WTC11 (cell line): ENCODE data around the gene GJA3. TPM values are rescaled to one million over a fixed set of nuclear protein-coding genes. Genes with fewer than 3 reads are reported as not detected.

ENCODE experiments used
- ATAC-seq: fragments of 200-7000 bp; cut with Tn5 transposase; 2 replicates; pipeline ENCODE4 v1.10.0; 2021; ENCODE audit warnings: mild to moderate bottlenecking, moderate library complexity
- CTCF ChIA-PET: fragments of 300-600 bp; sonication (Branson Sonifier 250); formaldehyde crosslinking; loops from one replicate; lab custom pipeline; 2021; ENCODE audit warnings: antibody characterized with exemption; lab: Charles Lee
- POLR2A ChIA-PET: fragments of 350-600 bp; sonication (Branson Sonifier 250); formaldehyde crosslinking; loops from one replicate; lab custom pipeline; 2021; ENCODE audit warnings: antibody characterized with exemption; lab: Charles Lee
- DNase-seq: peaks from one replicate; pipeline ENCODE4 v3.0.0; 2021; ENCODE audit warnings: low spot score
- H3K27ac Mint-ChIP-seq: 2 replicates; pipeline ENCODE4 v1.8.0; 2021; ENCODE audit warnings: mixed read lengths
- H3K27me3 Mint-ChIP-seq: 2 replicates; pipeline ENCODE4 v1.8.0; 2021; ENCODE audit warnings: low read depth, mild to moderate bottlenecking, moderate library complexity, mixed read lengths
- H3K36me3 Mint-ChIP-seq: 2 replicates; pipeline ENCODE4 v1.8.0; 2021; ENCODE audit warnings: mixed read lengths
- H3K4me1 Mint-ChIP-seq: 2 replicates; pipeline ENCODE4 v1.8.0; 2022; ENCODE audit warnings: mixed read lengths
- H3K4me3 Mint-ChIP-seq: 2 replicates; pipeline ENCODE4 v1.8.0; 2021; ENCODE audit warnings: mild to moderate bottlenecking, moderate library complexity, mixed read lengths
- H3K9me3 Mint-ChIP-seq: 2 replicates; pipeline ENCODE4 v1.8.0; 2021; ENCODE audit warnings: mixed read lengths
- CBFB ChIP-seq: sonication (generic); formaldehyde crosslinking; IDR thresholded peaks from 2 replicates; pipeline ENCODE4 v1.8.1; 2022; ENCODE audit warnings: mild to moderate bottlenecking, low read depth, missing genetic modification reagents
- CREB1 ChIP-seq: sonication (generic); formaldehyde crosslinking; IDR thresholded peaks from 2 replicates; pipeline ENCODE4 v1.8.0; 2023; ENCODE audit warnings: mild to moderate bottlenecking, missing genetic modification reagents
- FOXK1 ChIP-seq: sonication (generic); formaldehyde crosslinking; IDR thresholded peaks from 2 replicates; pipeline ENCODE4 v1.8.0; 2022; ENCODE audit warnings: mild to moderate bottlenecking, moderate library complexity, missing genetic modification reagents
- GRHL2 ChIP-seq: fragments of 250-450 bp; sonication (Bioruptor Pico); IDR thresholded peaks from 2 replicates; pipeline ENCODE4 v1.8.0; 2022; ENCODE audit warnings: mild to moderate bottlenecking, moderate library complexity; ENCODE audit not compliant: insufficient replicate concordance, severe bottlenecking
- JUN ChIP-seq: sonication (generic); formaldehyde crosslinking; IDR thresholded peaks from 2 replicates; pipeline ENCODE4 v1.8.0; 2023; ENCODE audit warnings: mild to moderate bottlenecking, missing genetic modification reagents
- RELA ChIP-seq: sonication (generic); formaldehyde crosslinking; IDR thresholded peaks from 2 replicates; pipeline ENCODE4 v1.8.1; 2022; ENCODE audit warnings: missing genetic modification reagents, mild to moderate bottlenecking, borderline replicate concordance
- SMAD3 ChIP-seq: sonication (generic); formaldehyde crosslinking; IDR thresholded peaks from 2 replicates; pipeline ENCODE4 v1.8.0; 2022; ENCODE audit warnings: missing genetic modification reagents, mild to moderate bottlenecking, borderline replicate concordance
- SMAD4 ChIP-seq: sonication (generic); formaldehyde crosslinking; IDR thresholded peaks from 2 replicates; pipeline ENCODE4 v1.8.0; 2022; ENCODE audit warnings: mild to moderate bottlenecking, missing genetic modification reagents
- ZNF138 ChIP-seq: sonication (generic); formaldehyde crosslinking; conservative IDR thresholded peaks from 2 replicates; pipeline ENCODE4 v1.8.1; 2022; ENCODE audit warnings: mild to moderate bottlenecking, moderate library complexity, missing genetic modification reagents
- ZNF317 ChIP-seq: sonication (generic); formaldehyde crosslinking; IDR thresholded peaks from 2 replicates; pipeline ENCODE4 v1.8.1; 2023; ENCODE audit warnings: low read depth, mild to moderate bottlenecking, moderate library complexity, missing genetic modification reagents, borderline replicate concordance
- total RNA-seq: library from RNA; stranded (reverse); gene quantifications from 3 replicates; pipeline ENCODE4 v1.2.3, GENCODE V29; 2021
- TF ChIP-seq, protein P1 (sequence below): sonication (generic); formaldehyde crosslinking; IDR thresholded peaks from 2 replicates; pipeline ENCODE4 v1.8.1; 2022; ENCODE audit warnings: mild to moderate bottlenecking, moderate library complexity, missing genetic modification reagents
- TF ChIP-seq, protein P2 (sequence below): sonication (generic); formaldehyde crosslinking; IDR thresholded peaks from 2 replicates; pipeline ENCODE4 v1.8.0; 2022; ENCODE audit warnings: mild to moderate bottlenecking, missing genetic modification reagents
- TF ChIP-seq, protein P3 (sequence below): fragments of 250-450 bp; sonication (Bioruptor Pico); IDR thresholded peaks from 2 replicates; pipeline ENCODE4 v1.9.0; 2021; ENCODE audit warnings: mild to moderate bottlenecking
- TF ChIP-seq, protein P4 (sequence below): sonication (generic); formaldehyde crosslinking; IDR thresholded peaks from 2 replicates; pipeline ENCODE4 v1.8.1; 2023; ENCODE audit warnings: mild to moderate bottlenecking, missing genetic modification reagents, borderline replicate concordance
- TF ChIP-seq, protein P5 (sequence below): sonication (generic); formaldehyde crosslinking; IDR thresholded peaks from 2 replicates; pipeline ENCODE4 v1.8.0; 2022; ENCODE audit warnings: missing genetic modification reagents
- TF ChIP-seq, protein P6 (sequence below): fragments of 200-600 bp; IDR thresholded peaks from 2 replicates; pipeline ENCODE4 v1.8.0; 2022; ENCODE audit warnings: antibody characterized with exemption

GJA3 gene
- total RNA-seq, 1 experiment from 2014 or later: 0.48 TPM

DNA sequence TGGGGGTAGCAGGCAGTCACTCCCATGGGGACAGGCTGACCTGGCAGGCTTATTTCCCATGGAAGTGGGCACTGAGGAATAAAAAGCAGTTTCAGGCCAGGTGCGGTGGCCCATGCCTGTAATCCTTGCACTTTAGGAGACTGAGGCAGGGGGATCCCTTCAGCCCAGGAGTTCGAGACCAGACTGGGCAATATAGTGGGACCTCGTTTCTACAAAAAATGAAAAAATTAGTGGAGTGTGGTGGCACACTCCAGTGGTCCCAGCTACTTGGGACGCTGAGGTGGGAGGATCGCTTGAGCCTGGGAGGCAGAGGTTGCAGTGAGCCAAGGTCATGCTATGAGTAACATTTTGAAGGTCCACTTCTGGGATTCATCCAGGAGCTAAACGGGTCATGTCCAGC lies 25.9 kb upstream of the GJA3 start (continued):
- no peak for TF ChIP-seq RELA
- TF ChIP-seq ZNF317 (CRISPR knock-in tag): no peak
- TF ChIP-seq ZNF138: no peak
- TF ChIP-seq, protein P1, sequence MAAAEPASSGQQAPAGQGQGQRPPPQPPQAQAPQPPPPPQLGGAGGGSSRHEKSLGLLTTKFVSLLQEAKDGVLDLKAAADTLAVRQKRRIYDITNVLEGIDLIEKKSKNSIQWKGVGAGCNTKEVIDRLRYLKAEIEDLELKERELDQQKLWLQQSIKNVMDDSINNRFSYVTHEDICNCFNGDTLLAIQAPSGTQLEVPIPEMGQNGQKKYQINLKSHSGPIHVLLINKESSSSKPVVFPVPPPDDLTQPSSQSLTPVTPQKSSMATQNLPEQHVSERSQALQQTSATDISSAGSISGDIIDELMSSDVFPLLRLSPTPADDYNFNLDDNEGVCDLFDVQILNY: no peak

DNA sequence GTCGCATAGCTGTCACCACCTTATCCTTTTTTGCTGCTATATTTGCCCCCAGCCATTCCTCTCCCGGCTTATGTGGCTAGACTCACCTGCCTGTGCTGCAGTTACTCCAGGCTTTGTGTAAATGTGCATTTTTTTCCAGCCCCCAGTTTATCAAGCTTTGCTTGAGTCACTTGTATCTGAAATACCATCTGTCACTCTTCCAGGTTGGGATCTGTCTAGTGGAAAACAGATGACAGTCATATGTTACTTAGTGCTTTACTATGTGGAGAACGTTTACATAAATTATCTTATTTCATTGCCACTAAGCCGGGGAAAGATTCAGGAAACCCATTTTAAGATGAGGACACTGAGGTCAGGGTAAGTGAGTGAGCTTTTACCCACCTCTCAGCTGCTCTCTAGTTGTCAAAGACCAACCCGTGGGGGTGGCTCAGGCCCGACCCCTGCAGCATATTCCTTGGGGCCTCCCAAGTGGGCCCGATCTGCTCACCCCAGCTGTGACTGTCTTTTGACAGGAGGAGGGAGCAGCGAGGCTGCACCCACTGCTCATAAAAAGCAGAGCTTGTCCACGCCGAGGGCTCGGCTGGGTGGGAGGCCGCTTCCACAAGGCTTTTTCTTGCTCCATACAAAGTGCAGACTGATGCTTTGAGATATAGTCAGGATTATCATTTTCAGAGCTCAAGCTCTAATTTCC lies 24.7 kb upstream of the GJA3 start:
- Mint-ChIP-seq H3K9me3 (no peaks in the 10 kb centered on the region), H3K4me1 (no peaks in the 10 kb centered on the region), H3K27ac (no peak overlapping the region), H3K27me3 (peaks cover 29% of the 10 kb centered on the region), H3K4me3 (no peak overlapping the region), H3K36me3 (no peaks in the 10 kb centered on the region)
- TF ChIP-seq SMAD4 (CRISPR knock-in tag) (no peak), JUN (CRISPR knock-in tag) (no peak), SMAD3 (CRISPR knock-in tag) (no peak), GRHL2 (no peak), CBFB (CRISPR knock-in tag) (no peak), CREB1 (CRISPR knock-in tag) (no peak), FOXK1 (CRISPR knock-in tag) (no peak)
- TF ChIP-seq, protein P1: no peak
- TF ChIP-seq, protein P2, sequence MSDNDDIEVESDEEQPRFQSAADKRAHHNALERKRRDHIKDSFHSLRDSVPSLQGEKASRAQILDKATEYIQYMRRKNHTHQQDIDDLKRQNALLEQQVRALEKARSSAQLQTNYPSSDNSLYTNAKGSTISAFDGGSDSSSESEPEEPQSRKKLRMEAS (CRISPR knock-in tag): no peak
- TF ChIP-seq, protein P3, sequence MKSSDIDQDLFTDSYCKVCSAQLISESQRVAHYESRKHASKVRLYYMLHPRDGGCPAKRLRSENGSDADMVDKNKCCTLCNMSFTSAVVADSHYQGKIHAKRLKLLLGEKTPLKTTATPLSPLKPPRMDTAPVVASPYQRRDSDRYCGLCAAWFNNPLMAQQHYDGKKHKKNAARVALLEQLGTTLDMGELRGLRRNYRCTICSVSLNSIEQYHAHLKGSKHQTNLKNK (CRISPR knock-in tag): no peak
- TF ChIP-seq, protein P4, sequence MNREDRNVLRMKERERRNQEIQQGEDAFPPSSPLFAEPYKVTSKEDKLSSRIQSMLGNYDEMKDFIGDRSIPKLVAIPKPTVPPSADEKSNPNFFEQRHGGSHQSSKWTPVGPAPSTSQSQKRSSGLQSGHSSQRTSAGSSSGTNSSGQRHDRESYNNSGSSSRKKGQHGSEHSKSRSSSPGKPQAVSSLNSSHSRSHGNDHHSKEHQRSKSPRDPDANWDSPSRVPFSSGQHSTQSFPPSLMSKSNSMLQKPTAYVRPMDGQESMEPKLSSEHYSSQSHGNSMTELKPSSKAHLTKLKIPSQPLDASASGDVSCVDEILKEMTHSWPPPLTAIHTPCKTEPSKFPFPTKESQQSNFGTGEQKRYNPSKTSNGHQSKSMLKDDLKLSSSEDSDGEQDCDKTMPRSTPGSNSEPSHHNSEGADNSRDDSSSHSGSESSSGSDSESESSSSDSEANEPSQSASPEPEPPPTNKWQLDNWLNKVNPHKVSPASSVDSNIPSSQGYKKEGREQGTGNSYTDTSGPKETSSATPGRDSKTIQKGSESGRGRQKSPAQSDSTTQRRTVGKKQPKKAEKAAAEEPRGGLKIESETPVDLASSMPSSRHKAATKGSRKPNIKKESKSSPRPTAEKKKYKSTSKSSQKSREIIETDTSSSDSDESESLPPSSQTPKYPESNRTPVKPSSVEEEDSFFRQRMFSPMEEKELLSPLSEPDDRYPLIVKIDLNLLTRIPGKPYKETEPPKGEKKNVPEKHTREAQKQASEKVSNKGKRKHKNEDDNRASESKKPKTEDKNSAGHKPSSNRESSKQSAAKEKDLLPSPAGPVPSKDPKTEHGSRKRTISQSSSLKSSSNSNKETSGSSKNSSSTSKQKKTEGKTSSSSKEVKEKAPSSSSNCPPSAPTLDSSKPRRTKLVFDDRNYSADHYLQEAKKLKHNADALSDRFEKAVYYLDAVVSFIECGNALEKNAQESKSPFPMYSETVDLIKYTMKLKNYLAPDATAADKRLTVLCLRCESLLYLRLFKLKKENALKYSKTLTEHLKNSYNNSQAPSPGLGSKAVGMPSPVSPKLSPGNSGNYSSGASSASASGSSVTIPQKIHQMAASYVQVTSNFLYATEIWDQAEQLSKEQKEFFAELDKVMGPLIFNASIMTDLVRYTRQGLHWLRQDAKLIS: no peak
- ChIA-PET POLR2A (interaction anchor here (1.4 kb wide), 1 partner anchor 58 kb away, joined by 4 read pairs; no protein-coding TSS in a partner anchor), CTCF (interaction anchor here (0.6 to 2.4 kb wide), 5 partner anchors 12 to 307 kb away, joined by 3 to 19 read pairs (median 3); no protein-coding TSS in a partner anchor)
- DNase-seq: no peak
- no peak for ATAC-seq

DNA sequence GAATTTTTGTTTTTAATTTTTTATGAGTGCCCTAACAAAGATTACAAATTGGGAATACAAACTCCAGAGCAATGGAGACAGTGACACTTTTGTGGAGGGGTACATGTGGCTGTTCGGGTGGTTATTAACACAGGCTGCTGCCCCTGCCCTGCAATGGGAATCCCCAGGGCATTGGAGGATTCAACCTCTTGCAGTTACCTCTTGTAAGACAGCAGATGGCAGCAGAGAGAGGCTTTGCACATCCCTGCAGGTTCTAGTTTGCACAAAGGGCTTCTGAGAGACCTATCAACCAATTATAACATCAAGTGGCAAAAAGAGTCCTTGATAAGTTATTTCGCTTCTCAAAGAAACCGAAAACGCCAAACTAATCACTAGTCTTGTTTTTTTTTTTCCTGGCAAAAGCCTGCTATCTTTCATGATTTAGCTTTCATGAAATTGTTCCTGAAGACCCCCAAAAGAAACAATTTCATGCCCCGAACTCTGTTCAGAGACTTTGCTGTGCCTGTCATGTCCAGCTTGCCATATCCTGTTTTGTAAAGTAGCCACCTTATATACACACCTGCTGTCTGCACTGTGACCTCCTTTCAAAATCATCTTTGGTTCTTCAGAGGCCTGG lies 21.5 kb upstream of the GJA3 start:
- ChIA-PET POLR2A (no interaction called here), CTCF (interaction anchor here (0.7 to 1.9 kb wide), 5 partner anchors 9 to 190 kb away, joined by 3 to 12 read pairs (median 3); no protein-coding TSS in a partner anchor)
- H3K4me1 Mint-ChIP-seq: no peaks in the 10 kb centered on the region
- H3K27ac Mint-ChIP-seq: no peak overlapping the region
- no peaks in the 10 kb centered on the region for H3K27me3 Mint-ChIP-seq
- no peaks in the 10 kb centered on the region for H3K36me3 Mint-ChIP-seq
- TF ChIP-seq, protein P5, sequence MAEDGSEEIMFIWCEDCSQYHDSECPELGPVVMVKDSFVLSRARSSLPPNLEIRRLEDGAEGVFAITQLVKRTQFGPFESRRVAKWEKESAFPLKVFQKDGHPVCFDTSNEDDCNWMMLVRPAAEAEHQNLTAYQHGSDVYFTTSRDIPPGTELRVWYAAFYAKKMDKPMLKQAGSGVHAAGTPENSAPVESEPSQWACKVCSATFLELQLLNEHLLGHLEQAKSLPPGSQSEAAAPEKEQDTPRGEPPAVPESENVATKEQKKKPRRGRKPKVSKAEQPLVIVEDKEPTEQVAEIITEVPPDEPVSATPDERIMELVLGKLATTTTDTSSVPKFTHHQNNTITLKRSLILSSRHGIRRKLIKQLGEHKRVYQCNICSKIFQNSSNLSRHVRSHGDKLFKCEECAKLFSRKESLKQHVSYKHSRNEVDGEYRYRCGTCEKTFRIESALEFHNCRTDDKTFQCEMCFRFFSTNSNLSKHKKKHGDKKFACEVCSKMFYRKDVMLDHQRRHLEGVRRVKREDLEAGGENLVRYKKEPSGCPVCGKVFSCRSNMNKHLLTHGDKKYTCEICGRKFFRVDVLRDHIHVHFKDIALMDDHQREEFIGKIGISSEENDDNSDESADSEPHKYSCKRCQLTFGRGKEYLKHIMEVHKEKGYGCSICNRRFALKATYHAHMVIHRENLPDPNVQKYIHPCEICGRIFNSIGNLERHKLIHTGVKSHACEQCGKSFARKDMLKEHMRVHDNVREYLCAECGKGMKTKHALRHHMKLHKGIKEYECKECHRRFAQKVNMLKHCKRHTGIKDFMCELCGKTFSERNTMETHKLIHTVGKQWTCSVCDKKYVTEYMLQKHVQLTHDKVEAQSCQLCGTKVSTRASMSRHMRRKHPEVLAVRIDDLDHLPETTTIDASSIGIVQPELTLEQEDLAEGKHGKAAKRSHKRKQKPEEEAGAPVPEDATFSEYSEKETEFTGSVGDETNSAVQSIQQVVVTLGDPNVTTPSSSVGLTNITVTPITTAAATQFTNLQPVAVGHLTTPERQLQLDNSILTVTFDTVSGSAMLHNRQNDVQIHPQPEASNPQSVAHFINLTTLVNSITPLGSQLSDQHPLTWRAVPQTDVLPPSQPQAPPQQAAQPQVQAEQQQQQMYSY (CRISPR knock-in tag): no peak
- no peak for TF ChIP-seq ZNF138
- TF ChIP-seq, protein P6, sequence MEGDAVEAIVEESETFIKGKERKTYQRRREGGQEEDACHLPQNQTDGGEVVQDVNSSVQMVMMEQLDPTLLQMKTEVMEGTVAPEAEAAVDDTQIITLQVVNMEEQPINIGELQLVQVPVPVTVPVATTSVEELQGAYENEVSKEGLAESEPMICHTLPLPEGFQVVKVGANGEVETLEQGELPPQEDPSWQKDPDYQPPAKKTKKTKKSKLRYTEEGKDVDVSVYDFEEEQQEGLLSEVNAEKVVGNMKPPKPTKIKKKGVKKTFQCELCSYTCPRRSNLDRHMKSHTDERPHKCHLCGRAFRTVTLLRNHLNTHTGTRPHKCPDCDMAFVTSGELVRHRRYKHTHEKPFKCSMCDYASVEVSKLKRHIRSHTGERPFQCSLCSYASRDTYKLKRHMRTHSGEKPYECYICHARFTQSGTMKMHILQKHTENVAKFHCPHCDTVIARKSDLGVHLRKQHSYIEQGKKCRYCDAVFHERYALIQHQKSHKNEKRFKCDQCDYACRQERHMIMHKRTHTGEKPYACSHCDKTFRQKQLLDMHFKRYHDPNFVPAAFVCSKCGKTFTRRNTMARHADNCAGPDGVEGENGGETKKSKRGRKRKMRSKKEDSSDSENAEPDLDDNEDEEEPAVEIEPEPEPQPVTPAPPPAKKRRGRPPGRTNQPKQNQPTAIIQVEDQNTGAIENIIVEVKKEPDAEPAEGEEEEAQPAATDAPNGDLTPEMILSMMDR: peak; percentile 72
- H3K9me3 Mint-ChIP-seq: no peaks in the 10 kb centered on the region
- H3K4me3 Mint-ChIP-seq: no peak overlapping the region
- peak; percentile 46 for DNase-seq
- peak; percentile 98 for ATAC-seq
